Subcutaneous adipose tissue (tissue), 4 donors: Measurements from ENCODE around the gene ULK4. TPM values are rescaled to one million over a fixed set of nuclear protein-coding genes. Genes with fewer than 3 reads are reported as not detected.

Experiments used
- total RNA-seq, 4 donors: library from RNA; depleted of rRNA; stranded (reverse); fragments of >200 nt; gene quantifications; one replicate each; pipeline ENCODE4 v1.1.0, GENCODE V29; 2016
- TF ChIP-seq, protein P1 (sequence below): fragments of 450-650 bp; IDR thresholded peaks from one replicate; pipeline ENCODE4 v1.5.1; 2016; ENCODE audit warnings: low read depth, mild to moderate bottlenecking, control low read depth, antibody characterized with exemption, moderate library complexity

ULK4 gene
- total RNA-seq, 4 donors from 2014 or later, result 10.6 to 32.0 (median 22.6) TPM

DNA sequence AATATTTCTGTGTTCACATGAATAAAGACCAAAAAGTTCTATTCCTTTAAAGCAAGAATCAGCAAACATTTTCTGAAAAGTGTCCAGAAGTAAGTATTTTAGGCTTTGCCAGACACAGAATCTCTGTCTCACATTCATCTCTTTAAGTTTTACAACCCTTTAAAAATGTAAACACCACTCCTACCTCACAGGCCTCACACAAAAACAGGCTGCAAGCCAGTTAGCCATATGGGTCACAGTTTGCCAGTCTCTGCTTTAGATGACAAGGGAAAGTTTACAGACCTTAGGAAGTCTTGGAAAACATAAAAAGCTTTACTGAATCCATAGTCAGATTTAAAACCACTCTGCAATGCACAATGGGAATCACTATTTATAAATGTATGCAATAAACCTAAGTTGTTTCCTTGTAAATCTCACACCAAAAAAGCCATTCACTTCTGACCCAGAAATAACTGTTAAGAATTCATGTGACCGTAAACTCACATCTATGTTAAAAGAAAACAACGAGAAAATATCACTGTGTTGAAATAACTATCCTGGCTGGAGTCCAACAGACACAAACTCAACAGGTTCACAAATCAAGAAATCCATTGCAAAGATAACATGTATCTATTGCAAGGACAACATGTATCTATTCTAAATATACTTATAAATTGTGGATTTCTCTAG, 308.2 kb downstream of the ULK4 start:
- TF ChIP-seq, protein P1, sequence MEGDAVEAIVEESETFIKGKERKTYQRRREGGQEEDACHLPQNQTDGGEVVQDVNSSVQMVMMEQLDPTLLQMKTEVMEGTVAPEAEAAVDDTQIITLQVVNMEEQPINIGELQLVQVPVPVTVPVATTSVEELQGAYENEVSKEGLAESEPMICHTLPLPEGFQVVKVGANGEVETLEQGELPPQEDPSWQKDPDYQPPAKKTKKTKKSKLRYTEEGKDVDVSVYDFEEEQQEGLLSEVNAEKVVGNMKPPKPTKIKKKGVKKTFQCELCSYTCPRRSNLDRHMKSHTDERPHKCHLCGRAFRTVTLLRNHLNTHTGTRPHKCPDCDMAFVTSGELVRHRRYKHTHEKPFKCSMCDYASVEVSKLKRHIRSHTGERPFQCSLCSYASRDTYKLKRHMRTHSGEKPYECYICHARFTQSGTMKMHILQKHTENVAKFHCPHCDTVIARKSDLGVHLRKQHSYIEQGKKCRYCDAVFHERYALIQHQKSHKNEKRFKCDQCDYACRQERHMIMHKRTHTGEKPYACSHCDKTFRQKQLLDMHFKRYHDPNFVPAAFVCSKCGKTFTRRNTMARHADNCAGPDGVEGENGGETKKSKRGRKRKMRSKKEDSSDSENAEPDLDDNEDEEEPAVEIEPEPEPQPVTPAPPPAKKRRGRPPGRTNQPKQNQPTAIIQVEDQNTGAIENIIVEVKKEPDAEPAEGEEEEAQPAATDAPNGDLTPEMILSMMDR, result no peak

DNA sequence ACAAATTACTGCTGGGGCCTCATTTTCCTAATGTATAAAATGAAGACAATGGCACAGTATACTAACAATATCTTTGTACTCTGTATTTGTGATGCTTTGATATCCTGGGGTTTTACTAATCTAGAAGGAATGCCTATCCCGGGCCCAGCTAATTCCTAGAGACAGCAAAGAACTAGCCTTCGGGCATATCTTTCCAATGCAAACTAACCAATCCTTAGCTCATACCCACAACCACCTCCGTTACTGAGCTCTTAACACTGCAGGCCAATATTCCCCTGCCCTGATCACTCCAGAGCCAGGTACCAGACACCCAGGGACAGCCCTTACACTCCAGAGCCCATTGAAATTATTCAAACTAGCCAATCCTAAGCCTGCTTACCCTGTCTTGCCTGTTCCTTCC, 309.0 kb downstream of the ULK4 start:
- TF ChIP-seq, protein P1, result no peak

DNA sequence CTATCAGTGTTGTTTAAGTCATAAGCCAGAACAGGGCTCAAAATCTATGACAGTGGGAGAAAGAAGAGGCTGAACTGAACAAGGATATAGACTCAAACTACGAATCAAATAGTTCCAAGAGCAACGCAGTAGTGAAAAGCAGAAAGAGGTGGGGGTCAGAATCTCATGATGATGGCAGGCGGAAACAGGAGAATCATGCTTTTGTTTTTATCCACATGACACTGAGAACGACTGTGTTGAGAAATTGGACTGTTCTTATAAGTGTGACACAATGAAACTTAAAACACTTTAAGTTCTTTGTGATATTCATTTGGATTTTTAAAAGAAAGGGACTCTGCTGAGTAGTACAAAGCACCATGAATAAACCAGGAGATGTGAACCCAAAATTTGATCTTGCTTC, 309.4 kb downstream of the ULK4 start:
- TF ChIP-seq, protein P1, result no peak

DNA sequence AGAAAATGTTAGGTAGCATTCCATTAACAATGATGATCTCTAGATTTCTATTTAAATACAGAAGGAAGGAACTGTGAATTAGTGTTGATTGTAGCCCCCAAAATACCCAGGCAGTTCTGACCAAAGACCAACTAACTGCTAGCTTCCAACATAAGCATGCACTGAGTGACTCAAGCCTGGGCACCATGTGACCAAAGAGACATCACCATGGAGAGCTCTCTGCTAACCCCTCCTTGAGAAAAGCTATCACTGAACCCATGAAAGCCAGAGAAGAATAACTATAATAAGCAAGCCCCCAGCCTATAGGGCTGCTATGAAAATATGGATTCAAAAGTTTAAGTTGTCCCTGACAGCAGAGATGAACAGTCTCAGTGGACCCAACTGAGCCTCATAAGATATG, 310.2 kb downstream of the ULK4 start:
- TF ChIP-seq, protein P1, result no peak

DNA sequence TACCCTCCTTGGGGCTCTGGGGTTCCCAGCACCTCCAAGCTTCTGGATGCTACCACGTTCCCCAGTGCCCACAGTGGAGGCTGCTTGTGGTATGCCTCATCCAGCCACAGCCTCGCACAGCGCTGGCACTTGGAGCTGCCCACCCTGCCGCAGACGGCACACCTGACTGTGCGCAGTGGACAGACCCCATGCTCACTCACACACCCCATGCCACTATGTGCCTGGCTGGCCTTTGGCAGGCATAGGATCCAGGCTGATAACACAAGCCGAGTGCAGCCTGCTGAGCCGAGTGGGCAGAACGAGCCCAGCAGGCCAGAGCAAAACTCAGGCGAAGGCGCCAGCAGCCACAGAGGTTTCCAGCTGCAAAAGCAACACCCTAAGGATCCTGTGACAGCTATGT, 311.5 kb downstream of the ULK4 start:
- TF ChIP-seq, protein P1, result no peak

DNA sequence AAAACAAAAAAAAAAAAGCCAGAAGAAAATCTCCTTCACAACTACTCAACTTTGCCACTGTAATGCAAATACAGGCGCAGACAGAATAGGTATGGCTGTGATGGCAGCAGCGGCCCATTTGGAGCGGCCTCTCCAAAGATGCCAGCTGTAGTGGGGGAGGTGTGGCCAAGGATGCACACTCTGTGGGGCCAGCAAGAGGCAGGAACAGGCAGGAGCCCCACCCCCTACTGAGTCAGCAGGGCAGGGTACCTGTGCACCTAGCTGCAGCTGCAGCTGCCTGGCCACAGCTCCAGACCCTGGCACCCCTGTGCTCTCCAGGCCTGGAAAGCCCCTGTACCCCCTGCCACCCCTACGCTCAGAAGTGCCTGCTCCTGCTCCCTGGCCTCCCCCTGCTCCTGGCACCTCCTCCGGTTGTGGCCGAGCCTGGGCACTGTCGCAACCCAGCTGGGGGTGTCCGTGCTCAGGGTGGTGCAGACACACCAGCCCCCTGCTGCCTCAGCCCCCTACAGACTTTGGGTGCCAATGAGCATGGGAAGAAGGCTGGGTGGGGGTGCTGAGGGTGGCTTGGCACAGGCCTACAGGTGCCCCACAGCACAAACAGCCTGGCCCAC, 312.7 kb downstream of the ULK4 start:
- TF ChIP-seq, protein P1, result no peak

DNA sequence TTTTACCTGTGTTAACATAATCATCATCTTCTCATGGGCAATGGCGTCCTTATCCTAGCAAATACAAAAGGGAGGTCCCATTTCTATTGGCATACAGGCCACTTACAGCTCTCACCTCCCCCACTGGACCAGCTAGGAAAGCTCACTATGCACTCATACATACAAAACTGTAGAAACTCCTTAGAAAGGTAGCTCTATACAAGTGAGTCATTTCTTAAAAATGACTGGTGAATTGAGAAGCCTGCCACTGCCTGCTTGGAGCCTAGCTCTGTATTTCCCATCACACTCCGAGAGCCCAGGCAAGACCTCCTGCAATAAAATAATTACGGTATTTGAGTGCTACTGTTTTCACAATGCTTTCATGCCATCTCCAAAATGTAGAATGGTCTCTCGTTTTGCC, 321.8 kb downstream of the ULK4 start:
- TF ChIP-seq, protein P1, result no peak
